GM19324 (cell line): ENCODE results near the gene CYB561.

Source experiments
- ATAC-seq: cut with Tn5 transposase; IDR thresholded peaks from one replicate; pipeline ENCODE4 v1.9.1; 2021; ENCODE audit warnings: mild to moderate bottlenecking, moderate library complexity; ENCODE audit not compliant: unreplicated experiment, low FRiP score

Gene CYB561

GRCh38 chr17:63436523-63437110, 9.5 kb downstream of the CYB561 start:
- no peak for ATAC-seq

- no peak for ATAC-seq
Observed at GRCh38 chr17:63435681-63436522, 10.2 kb downstream of the CYB561 start.

GRCh38 chr17:63434951-63435571, 11.0 kb downstream of the CYB561 start:
- no peak for ATAC-seq

- no peak for ATAC-seq
Observed at GRCh38 chr17:63433746-63434591, 12.1 kb downstream of the CYB561 start.

- no peak for ATAC-seq
Observed at GRCh38 chr17:63431939-63432804, 13.9 kb downstream of the CYB561 start.

GRCh38 chr17:63431618-63431938, 14.5 kb downstream of the CYB561 start:
- ATAC-seq = no peak

GRCh38 chr17:63430223-63430622, 15.9 kb downstream of the CYB561 start:
- ATAC-seq = no peak

- ATAC-seq = no peak
Observed at GRCh38 chr17:63429766-63430165, 16.3 kb downstream of the CYB561 start.

- ATAC-seq = no peak
Observed at GRCh38 chr17:63426917-63427308, 19.2 kb downstream of the CYB561 start.

GRCh38 chr17:63426041-63426916, 19.8 kb downstream of the CYB561 start:
- no peak for ATAC-seq

GRCh38 chr17:63425483-63425882, 20.6 kb downstream of the CYB561 start:
- ATAC-seq = no peak

GRCh38 chr17:63423963-63424362, 22.1 kb downstream of the CYB561 start:
- no peak for ATAC-seq

- no peak for ATAC-seq
Observed at GRCh38 chr17:63423251-63423950, 22.7 kb downstream of the CYB561 start.

GRCh38 chr17:63421681-63422645, 24.1 kb downstream of the CYB561 start:
- no peak for ATAC-seq

GRCh38 chr17:63420868-63421680, 25.0 kb downstream of the CYB561 start:
- no peak for ATAC-seq
